BLaER1 (cell line): ENCODE measurements around the gene PODXL.

Source experiments
- H3K27ac ChIP-seq: shearing (Covaris generic); formaldehyde crosslinking; 2 replicates; pipeline ENCODE4 v1.8.1; 2022
- H3K27me3 ChIP-seq: shearing (Covaris generic); formaldehyde crosslinking; 2 replicates; pipeline ENCODE4 v1.8.1; 2022
- H3K36me3 ChIP-seq: shearing (Covaris generic); formaldehyde crosslinking; 2 replicates; pipeline ENCODE4 v1.8.1; 2022
- H3K4me1 ChIP-seq: shearing (Covaris generic); formaldehyde crosslinking; 2 replicates; pipeline ENCODE4 v1.8.1; 2022
- H3K4me2 ChIP-seq: shearing (Covaris generic); formaldehyde crosslinking; 2 replicates; pipeline ENCODE4 v1.8.1; 2022
- H3K4me3 ChIP-seq: shearing (Covaris generic); formaldehyde crosslinking; 2 replicates; pipeline ENCODE4 v1.8.1; 2022
- H3K9ac ChIP-seq: shearing (Covaris generic); formaldehyde crosslinking; 2 replicates; pipeline ENCODE4 v1.8.1; 2022
- H3K9me3 ChIP-seq: shearing (Covaris generic); formaldehyde crosslinking; 2 replicates; pipeline ENCODE4 v1.8.1; 2022
- H4K20me1 ChIP-seq: shearing (Covaris generic); formaldehyde crosslinking; 2 replicates; pipeline ENCODE4 v1.8.1; 2022
- Cebpa-rat ChIP-seq: shearing (Covaris generic); IDR thresholded peaks from 2 replicates; pipeline ENCODE4 v1.8.1; 2022

Gene PODXL

GRCh38 chr7:131455001-131455400 is 101.4 kb downstream of the PODXL start:
- H3K9me3 ChIP-seq = no peaks in the 10 kb centered on the region
- H3K4me2 ChIP-seq = peak overlapping the region; percentile 9
- H3K4me1 ChIP-seq = peaks cover 12% of the 10 kb centered on the region
- no peaks in the 10 kb centered on the region for H3K27me3 ChIP-seq
- peaks cover 48% of the 10 kb centered on the region for H3K36me3 ChIP-seq
- H3K4me3 ChIP-seq = no peak overlapping the region
- peaks cover 7% of the 10 kb centered on the region; the same call in 1 of the 2 replicates for H4K20me1 ChIP-seq
- H3K9ac ChIP-seq = no peak overlapping the region
- TF ChIP-seq Cebpa-rat = no peak
- no peak overlapping the region for H3K27ac ChIP-seq

- no peaks in the 10 kb centered on the region for H3K27me3 ChIP-seq
- H3K27ac ChIP-seq = no peak overlapping the region
- TF ChIP-seq Cebpa-rat = no peak
- H3K36me3 ChIP-seq = peaks cover 52% of the 10 kb centered on the region
- H4K20me1 ChIP-seq = peaks cover 7% of the 10 kb centered on the region; the same call in 1 of the 2 replicates
- H3K9me3 ChIP-seq = no peaks in the 10 kb centered on the region
- peaks cover 12% of the 10 kb centered on the region for H3K4me1 ChIP-seq
- no peak overlapping the region for H3K4me3 ChIP-seq
- no peak overlapping the region for H3K9ac ChIP-seq
- peak overlapping the region; percentile 9; the same call in 1 of the 2 replicates for H3K4me2 ChIP-seq
These were observed 101.9 kb downstream of the PODXL start for GRCh38 chr7:131454498-131454897.
